ENCODE results near the gene NDST4.

- TF ChIP-seq CTCF (IDR thresholded peaks at IDR 0.05) = no peak
- TF ChIP-seq EZH2 (IDR thresholded peaks at IDR 0.05) = no peak
These were observed 185.5 kb downstream of the NDST4 start for GRCh38 chr4:114927881-114928280.
